Measurements from ENCODE around the gene MEIOC. TPM values are rescaled to one million over a fixed set of nuclear protein-coding genes. Genes with fewer than 3 reads are reported as not detected.
A peak's percentile ranks its signal among the peaks of the same experiment; 100 is the strongest.

MEIOC gene
- total RNA-seq, 2 donors from 2014 or later: not detected

DNA sequence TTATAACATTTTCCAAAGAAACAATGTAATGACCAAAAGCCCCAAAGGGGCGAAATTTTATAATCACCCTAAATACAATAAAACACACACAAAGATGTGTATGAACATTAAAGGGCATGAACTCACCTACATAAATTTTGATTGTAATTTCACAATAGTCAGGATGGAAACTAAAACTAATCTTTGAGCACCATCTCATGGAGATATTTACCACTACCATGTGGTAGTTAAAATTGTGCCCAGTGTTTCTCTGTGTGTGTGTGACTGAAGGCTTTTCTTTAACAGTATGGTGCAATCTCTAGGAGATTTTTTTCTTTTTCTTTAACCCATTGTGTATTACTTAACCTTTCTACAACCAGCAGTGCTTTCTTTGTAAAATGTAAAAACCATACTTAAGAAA lies 19.7 kb upstream of the MEIOC start:
- no peak for ATAC-seq (ENCODE audit: insufficient number of reproducible peaks, low FRiP score, low read depth)
- TF ChIP-seq, protein P1, sequence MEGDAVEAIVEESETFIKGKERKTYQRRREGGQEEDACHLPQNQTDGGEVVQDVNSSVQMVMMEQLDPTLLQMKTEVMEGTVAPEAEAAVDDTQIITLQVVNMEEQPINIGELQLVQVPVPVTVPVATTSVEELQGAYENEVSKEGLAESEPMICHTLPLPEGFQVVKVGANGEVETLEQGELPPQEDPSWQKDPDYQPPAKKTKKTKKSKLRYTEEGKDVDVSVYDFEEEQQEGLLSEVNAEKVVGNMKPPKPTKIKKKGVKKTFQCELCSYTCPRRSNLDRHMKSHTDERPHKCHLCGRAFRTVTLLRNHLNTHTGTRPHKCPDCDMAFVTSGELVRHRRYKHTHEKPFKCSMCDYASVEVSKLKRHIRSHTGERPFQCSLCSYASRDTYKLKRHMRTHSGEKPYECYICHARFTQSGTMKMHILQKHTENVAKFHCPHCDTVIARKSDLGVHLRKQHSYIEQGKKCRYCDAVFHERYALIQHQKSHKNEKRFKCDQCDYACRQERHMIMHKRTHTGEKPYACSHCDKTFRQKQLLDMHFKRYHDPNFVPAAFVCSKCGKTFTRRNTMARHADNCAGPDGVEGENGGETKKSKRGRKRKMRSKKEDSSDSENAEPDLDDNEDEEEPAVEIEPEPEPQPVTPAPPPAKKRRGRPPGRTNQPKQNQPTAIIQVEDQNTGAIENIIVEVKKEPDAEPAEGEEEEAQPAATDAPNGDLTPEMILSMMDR (IDR thresholded peaks at IDR 0.05): peak; percentile 49
- no peaks in the 10 kb centered on the region for H3K36me3 ChIP-seq
- no peak overlapping the region for H3K27ac ChIP-seq
- H3K4me1 ChIP-seq (ENCODE audit: control insufficient read depth in 1 of 2, low read depth in 2 of 2): no peaks in the 10 kb centered on the region
- no peaks in the 10 kb centered on the region for H3K27me3 ChIP-seq (replicated peaks; ENCODE audit: insufficient read depth)
- H3K4me3 ChIP-seq: no peak overlapping the region
- no peak for DNase-seq (ENCODE audit: low spot score)
- no peaks in the 10 kb centered on the region for H3K9me3 ChIP-seq

- TF ChIP-seq, protein P1 (IDR thresholded peaks at IDR 0.05): no peak
- Histone ChIP-seq H3K9me3 (no peaks in the 10 kb centered on the region), H3K4me1 (ENCODE audit: control insufficient read depth in 1 of 2, low read depth in 2 of 2) (no peaks in the 10 kb centered on the region), H3K4me3 (no peak overlapping the region), H3K36me3 (no peaks in the 10 kb centered on the region), H3K27ac (no peak overlapping the region), H3K27me3 (replicated peaks; ENCODE audit: insufficient read depth) (no peaks in the 10 kb centered on the region)
- ATAC-seq (ENCODE audit: insufficient number of reproducible peaks, low FRiP score, low read depth) (no peak), DNase-seq (ENCODE audit: low spot score) (no peak)
These were observed 19.2 kb upstream of the MEIOC start for GRCh38 chr17:44637066-44637465.

GRCh38 chr17:44642834-44643233 lies 13.4 kb upstream of the MEIOC start:
- ATAC-seq (ENCODE audit: insufficient number of reproducible peaks, low FRiP score, low read depth) (no peak), DNase-seq (ENCODE audit: low spot score) (no peak)
- Histone ChIP-seq H3K27ac (no peak overlapping the region), H3K36me3 (no peaks in the 10 kb centered on the region), H3K9me3 (no peaks in the 10 kb centered on the region), H3K27me3 (replicated peaks; ENCODE audit: insufficient read depth) (no peaks in the 10 kb centered on the region), H3K4me3 (no peak overlapping the region), H3K4me1 (ENCODE audit: control insufficient read depth in 1 of 2, low read depth in 2 of 2) (no peaks in the 10 kb centered on the region)
- TF ChIP-seq, protein P1 (IDR thresholded peaks at IDR 0.05): no peak

DNA sequence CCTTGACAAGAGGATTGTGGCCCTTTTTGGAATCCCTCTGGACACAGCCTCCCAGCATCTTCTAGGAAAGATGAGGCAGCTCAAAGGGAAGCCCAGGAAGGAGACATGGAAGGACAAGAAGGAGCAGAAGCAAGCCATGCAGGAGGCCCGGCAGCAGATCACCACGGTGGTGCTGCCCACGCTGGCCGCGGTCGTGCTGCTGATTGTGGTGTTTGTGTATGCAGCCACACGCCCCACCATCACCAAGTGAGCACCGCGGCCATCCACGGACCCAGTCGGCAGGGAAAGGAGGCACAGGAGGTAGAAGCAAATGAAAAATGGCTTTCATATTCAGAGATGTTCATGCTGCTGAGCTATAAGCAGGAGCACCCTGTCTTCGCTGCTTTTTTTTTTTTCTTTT lies 10.9 kb upstream of the MEIOC start:
- no peaks in the 10 kb centered on the region for H3K36me3 ChIP-seq
- H3K27ac ChIP-seq: no peak overlapping the region
- H3K9me3 ChIP-seq: no peaks in the 10 kb centered on the region
- H3K4me3 ChIP-seq: no peak overlapping the region
- ATAC-seq (ENCODE audit: insufficient number of reproducible peaks, low FRiP score, low read depth) (no peak), DNase-seq (ENCODE audit: low spot score) (no peak)
- no peaks in the 10 kb centered on the region for H3K27me3 ChIP-seq (replicated peaks; ENCODE audit: insufficient read depth)
- no peaks in the 10 kb centered on the region for H3K4me1 ChIP-seq (ENCODE audit: control insufficient read depth in 1 of 2, low read depth in 2 of 2)
- TF ChIP-seq, protein P1 (IDR thresholded peaks at IDR 0.05): no peak

GRCh38 chr17:44646280-44646679 lies 10.0 kb upstream of the MEIOC start:
- Histone ChIP-seq H3K4me3 (no peak overlapping the region), H3K27me3 (replicated peaks; ENCODE audit: insufficient read depth) (no peaks in the 10 kb centered on the region), H3K36me3 (no peaks in the 10 kb centered on the region), H3K27ac (no peak overlapping the region), H3K4me1 (ENCODE audit: control insufficient read depth in 1 of 2, low read depth in 2 of 2) (no peaks in the 10 kb centered on the region), H3K9me3 (no peaks in the 10 kb centered on the region)
- TF ChIP-seq, protein P1 (IDR thresholded peaks at IDR 0.05): no peak
- no peak for ATAC-seq (ENCODE audit: insufficient number of reproducible peaks, low FRiP score, low read depth)
- no peak for DNase-seq (ENCODE audit: low spot score)
